Esophagus muscularis mucosa (tissue), 4 donors: Measurements from ENCODE around the gene SRPRB. TPM values are rescaled to one million over a fixed set of nuclear protein-coding genes. Genes with fewer than 3 reads are reported as not detected.
"Not testable (repeated sequence)": the region's sequence is repeated elsewhere in the genome, so short reads cannot be mapped to it uniquely, and the experiment has no call there.

ENCODE experiments used
- DNase-seq: peaks from one replicate; pipeline ENCODE4 v3.0.0-alpha.2; 2017; ENCODE audit errors: extremely low spot score
- H3K27ac ChIP-seq, 4 donors: fragments of 200-600 bp; sonication (generic); replicated peaks in 1 of 4; 1 replicate in 3 of 4; 2 replicates in 1 of 4; pipeline ENCODE4 v1.5.1; 2016 to 2019; ENCODE audit warnings: mild to moderate bottlenecking in 1 of 4
- H3K27me3 ChIP-seq, 4 donors: fragments of 200-600 bp; sonication (generic); one replicate each; pipeline versions ENCODE4 v1.5.1 to v1.6.0; 2016 to 2019
- H3K36me3 ChIP-seq, 4 donors: fragments of 200-600 bp; sonication (generic); one replicate each; pipeline ENCODE4 v1.5.1; 2016 to 2019
- H3K4me1 ChIP-seq, 4 donors: fragments of 200-600 bp; sonication (generic); one replicate each; pipeline ENCODE4 v1.5.1; 2016 to 2019
- H3K4me3 ChIP-seq, 4 donors: fragments of 200-600 bp; sonication (generic); 1 replicate in 2 of 4; 2 replicates in 2 of 4; pipeline ENCODE4 v1.5.1; 2016 to 2019; ENCODE audit warnings: mild to moderate bottlenecking in 4 of 4, moderate library complexity in 1 of 4
- H3K9me3 ChIP-seq, 4 donors: fragments of 200-600 bp; sonication (generic); 1 replicate in 3 of 4; 2 replicates in 1 of 4; pipeline ENCODE4 v1.5.1; 2016 to 2019
- EP300 ChIP-seq: sonication (generic); formaldehyde crosslinking; IDR thresholded peaks from one replicate; pipeline ENCODE4 v1.6.1; 2017; ENCODE audit warnings: antibody characterized with exemption
- POLR2A ChIP-seq: fragments of 450-650 bp; IDR thresholded peaks from one replicate; pipeline ENCODE4 v1.6.1; 2017; ENCODE audit warnings: antibody characterized with exemption, moderate library complexity, mild to moderate bottlenecking, low read depth
- POLR2AphosphoS5 ChIP-seq, 2 donors: sonication (generic); formaldehyde crosslinking; IDR thresholded peaks; one replicate each; pipeline ENCODE4 v1.6.1; 2017; ENCODE audit warnings: antibody characterized with exemption in 2 of 2
- WGBS: methylation state at CpG from one replicate; pipeline ENCODE4 v1.1.5; 2018; 5-methylcytosine and 5-hydroxymethylcytosine counted together
- intact Hi-C: fragments of 100-400 bp; cut with DNase I; formaldehyde crosslinking; loops from one replicate; pipeline ENCODE4 v1.15.1; 2023
- total RNA-seq, 4 donors: library from RNA; depleted of rRNA; stranded (reverse); fragments of >200 nt; gene quantifications; one replicate each; pipeline versions ENCODE4 v1.1.0 to v1.2.1, GENCODE V29; 2016
- TF ChIP-seq, protein P1 (sequence below), 3 experiments: fragments of 200-600 bp in 2 of 3; fragments of 450-650 bp in 1 of 3; sonication (generic) in 2 of 3; IDR thresholded peaks; one replicate each; pipeline ENCODE4 v1.5.1; 2017 to 2019; ENCODE audit warnings: antibody characterized with exemption in 3 of 3, mild to moderate bottlenecking in 2 of 3, moderate library complexity in 1 of 3

The SRPRB gene
- total RNA-seq, 4 donors from 2014 or later, result 11.2 to 28.2 (median 18.5) TPM

DNA sequence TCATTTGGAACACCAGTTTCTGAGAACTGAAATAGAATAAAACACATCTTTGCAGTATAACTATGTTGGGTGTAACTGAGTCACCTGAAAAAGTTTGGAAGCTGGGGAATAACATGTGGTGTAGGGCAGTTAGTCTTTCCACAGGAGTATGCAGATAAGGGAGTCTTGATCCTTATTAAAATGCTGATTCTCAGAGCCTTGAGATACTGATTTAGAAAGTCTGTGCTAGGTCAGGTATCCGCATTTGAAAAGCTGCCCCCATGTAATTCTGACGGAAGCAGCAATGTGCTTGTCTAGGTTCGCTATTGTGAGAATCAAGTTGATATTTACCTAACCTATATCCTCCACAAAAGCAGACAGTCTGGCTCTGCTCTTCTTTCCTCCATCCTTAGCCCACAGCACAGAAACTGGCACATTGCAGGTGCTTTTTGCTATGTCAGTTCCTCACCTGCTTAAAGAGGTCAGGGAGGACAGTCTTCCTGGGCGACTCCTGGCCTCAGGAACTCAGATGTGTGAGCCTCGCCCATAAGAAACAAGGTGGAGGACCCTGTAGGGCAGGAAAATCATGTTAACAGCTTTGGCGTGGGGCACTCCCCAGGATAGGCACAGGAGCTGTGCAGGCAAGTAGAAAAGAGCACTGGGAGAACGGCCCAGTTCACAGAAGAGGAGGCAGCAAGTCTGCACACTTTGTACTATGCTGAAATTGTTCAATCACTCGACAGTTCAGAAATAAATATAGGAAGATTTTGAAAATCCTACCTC is 27.6 kb upstream of the SRPRB start:
- no peaks in the 10 kb centered on the region for H3K9me3 ChIP-seq
- DNase-seq, result no peak
- 75% methylated on average over 7 of the region's 8 CpGs for WGBS
- no peak for TF ChIP-seq EP300
- no peaks in the 10 kb centered on the region for H3K27me3 ChIP-seq
- H3K4me1 ChIP-seq, result no peaks in the 10 kb centered on the region
- H3K27ac ChIP-seq, result no peak overlapping the region
- no peaks in the 10 kb centered on the region for H3K36me3 ChIP-seq
- intact Hi-C loops, result no loop called here
- H3K4me3 ChIP-seq, result no peak overlapping the region

GRCh38 chr3:133779626-133780203 is 25.9 kb upstream of the SRPRB start:
- Histone ChIP-seq H3K4me3 (no peak overlapping the region), H3K27ac (no peak overlapping the region), H3K27me3 (peaks cover 0 to 4% (median 2%) of the 10 kb centered on the region in 4 donors), H3K9me3 (no peaks in the 10 kb centered on the region), H3K4me1 (no peaks in the 10 kb centered on the region), H3K36me3 (no peaks in the 10 kb centered on the region)
- WGBS, result 75% methylated on average over 4 of the region's 4 CpGs
- DNase-seq, result no peak
- TF ChIP-seq, protein P1, sequence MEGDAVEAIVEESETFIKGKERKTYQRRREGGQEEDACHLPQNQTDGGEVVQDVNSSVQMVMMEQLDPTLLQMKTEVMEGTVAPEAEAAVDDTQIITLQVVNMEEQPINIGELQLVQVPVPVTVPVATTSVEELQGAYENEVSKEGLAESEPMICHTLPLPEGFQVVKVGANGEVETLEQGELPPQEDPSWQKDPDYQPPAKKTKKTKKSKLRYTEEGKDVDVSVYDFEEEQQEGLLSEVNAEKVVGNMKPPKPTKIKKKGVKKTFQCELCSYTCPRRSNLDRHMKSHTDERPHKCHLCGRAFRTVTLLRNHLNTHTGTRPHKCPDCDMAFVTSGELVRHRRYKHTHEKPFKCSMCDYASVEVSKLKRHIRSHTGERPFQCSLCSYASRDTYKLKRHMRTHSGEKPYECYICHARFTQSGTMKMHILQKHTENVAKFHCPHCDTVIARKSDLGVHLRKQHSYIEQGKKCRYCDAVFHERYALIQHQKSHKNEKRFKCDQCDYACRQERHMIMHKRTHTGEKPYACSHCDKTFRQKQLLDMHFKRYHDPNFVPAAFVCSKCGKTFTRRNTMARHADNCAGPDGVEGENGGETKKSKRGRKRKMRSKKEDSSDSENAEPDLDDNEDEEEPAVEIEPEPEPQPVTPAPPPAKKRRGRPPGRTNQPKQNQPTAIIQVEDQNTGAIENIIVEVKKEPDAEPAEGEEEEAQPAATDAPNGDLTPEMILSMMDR (IDR thresholded peaks at IDR 0.05), result no peak
- TF ChIP-seq POLR2AphosphoS5 (IDR thresholded peaks at IDR 0.05) (no peak), EP300 (no peak), POLR2A (no peak)
- intact Hi-C loops, result no loop called here

DNA sequence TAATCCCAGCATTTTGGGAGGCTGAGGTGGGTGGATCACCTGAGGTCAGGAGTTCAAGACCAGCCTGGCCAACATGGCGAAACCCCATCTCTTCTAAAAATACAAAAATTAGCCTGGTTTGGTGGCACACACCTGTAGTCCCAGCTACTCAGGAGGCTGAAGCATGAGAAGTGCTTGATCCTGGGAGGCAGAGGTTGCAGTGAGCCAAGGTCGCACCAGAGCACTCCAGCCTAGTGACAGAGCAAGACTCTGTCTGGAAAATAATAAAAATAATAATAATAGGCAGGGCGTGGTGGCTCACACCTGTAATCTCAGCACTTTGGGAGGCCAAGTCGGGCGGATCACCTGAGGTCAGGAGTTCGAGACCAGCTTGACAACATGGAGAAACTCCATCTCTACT is 24.9 kb upstream of the SRPRB start:
- H3K4me1 ChIP-seq, H3K9me3 ChIP-seq, intact Hi-C loops, DNase-seq, H3K4me3 ChIP-seq, H3K27me3 ChIP-seq, H3K36me3 ChIP-seq, H3K27ac ChIP-seq: not testable (repeated sequence)
- 91% methylated on average over 6 of the region's 6 CpGs for WGBS

- no peaks in the 10 kb centered on the region for H3K4me1 ChIP-seq
These were observed 24.0 kb upstream of the SRPRB start for GRCh38 chr3:133781570-133781969.

DNA sequence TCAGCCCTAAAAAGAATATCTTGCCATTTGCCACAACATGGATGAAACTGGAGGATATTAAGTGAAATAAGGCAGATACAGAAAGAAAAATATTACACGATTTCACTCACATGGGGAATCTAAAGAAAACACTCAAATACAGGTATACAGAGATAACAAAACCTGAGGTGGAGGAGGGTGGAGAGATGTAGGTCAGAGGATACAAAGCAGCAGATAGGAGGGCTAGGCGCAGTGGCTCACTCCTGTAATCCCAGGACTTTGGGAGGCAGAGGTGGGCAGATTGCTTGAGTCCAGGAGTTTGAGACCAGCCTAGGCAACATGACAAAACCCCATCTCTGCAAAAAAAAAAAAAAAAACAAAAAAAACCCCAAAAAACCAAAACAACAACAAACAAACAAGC is 23.2 kb upstream of the SRPRB start:
- DNase-seq, result no peak
- Histone ChIP-seq H3K36me3 (no peaks in the 10 kb centered on the region), H3K4me3 (no peak overlapping the region), H3K27ac (no peak overlapping the region), H3K9me3 (no peaks in the 10 kb centered on the region), H3K4me1 (no peaks in the 10 kb centered on the region), H3K27me3 (peaks cover 0 to 4% (median 2%) of the 10 kb centered on the region in 4 donors)
- TF ChIP-seq EP300 (no peak), POLR2A (no peak), POLR2AphosphoS5 (IDR thresholded peaks at IDR 0.05) (no peak)
- TF ChIP-seq, protein P1 (IDR thresholded peaks at IDR 0.05), result no peak
- intact Hi-C loops, result no loop called here
- 92% methylated on average over 2 of the region's 2 CpGs for WGBS

More at GRCh38 chr3:133781570-133781969, 24.0 kb upstream of the SRPRB start:
- TF ChIP-seq POLR2A (no peak), EP300 (no peak), POLR2AphosphoS5 (IDR thresholded peaks at IDR 0.05) (no peak)
- TF ChIP-seq, protein P1 (IDR thresholded peaks at IDR 0.05), result no peak
- intact Hi-C loops, result no loop called here
- Histone ChIP-seq H3K36me3 (no peaks in the 10 kb centered on the region), H3K27me3 (peaks cover 0 to 4% (median 2%) of the 10 kb centered on the region in 4 donors), H3K4me3 (no peak overlapping the region), H3K9me3 (no peaks in the 10 kb centered on the region), H3K27ac (no peak overlapping the region)
- no peak for DNase-seq
